Esophagus squamous epithelium (tissue), 5 donors: ENCODE measurements around the gene SPRYD7. TPM values are rescaled to one million over a fixed set of nuclear protein-coding genes. Genes with fewer than 3 reads are reported as not detected.

ENCODE experiments used
- DNase-seq: peaks from one replicate; lab custom pipeline; 2025; lab: John Stamatoyannopoulos, UW
- H3K27ac ChIP-seq, 4 donors: fragments of 200-600 bp; sonication (generic); one replicate each; pipeline ENCODE4 v1.5.1; 2016 to 2019; ENCODE audit warnings: mild to moderate bottlenecking in 1 of 4
- H3K27me3 ChIP-seq, 4 donors: fragments of 200-600 bp; sonication (generic); 1 replicate in 3 of 4; 2 replicates in 1 of 4; pipeline versions ENCODE4 v1.5.1 to v1.6.0; 2017 to 2021; ENCODE audit warnings: antibody characterized with exemption in 1 of 4
- H3K36me3 ChIP-seq, 3 donors: fragments of 200-600 bp; sonication (generic); one replicate each; pipeline ENCODE4 v1.5.1; 2016 to 2019
- H3K4me1 ChIP-seq, 3 donors: fragments of 200-600 bp; sonication (generic); one replicate each; pipeline ENCODE4 v1.5.1; 2017 to 2019
- H3K4me3 ChIP-seq, 4 donors: fragments of 200-600 bp; sonication (generic); 1 replicate in 3 of 4; 2 replicates in 1 of 4; pipeline ENCODE4 v1.5.1; 2016 to 2019; ENCODE audit warnings: mild to moderate bottlenecking in 2 of 4, moderate library complexity in 1 of 4
- H3K9me3 ChIP-seq, 3 donors: fragments of 200-600 bp; sonication (generic); one replicate each; pipeline ENCODE4 v1.5.1; 2016 to 2019
- CTCF ChIP-seq, 6 experiments: fragments of 450-650 bp in 4 of 6; fragments of 200-600 bp in 2 of 6; sonication (generic) in 2 of 6; IDR thresholded peaks; one replicate each; pipeline ENCODE4 v1.5.1; 2016 to 2019; ENCODE audit warnings: antibody characterized with exemption in 6 of 6, mild to moderate bottlenecking in 4 of 6, moderate library complexity in 4 of 6
- POLR2A ChIP-seq, 4 donors: fragments of 450-650 bp; IDR thresholded peaks; one replicate each; pipeline ENCODE4 v1.6.1; 2017; ENCODE audit warnings: antibody characterized with exemption in 4 of 4, mild to moderate bottlenecking in 4 of 4, moderate library complexity in 3 of 4
- WGBS, 2 donors: methylation state at CpG; one replicate each; pipeline ENCODE4 v1.1.5; 2018; 5-methylcytosine and 5-hydroxymethylcytosine counted together
- intact Hi-C: fragments of 100-400 bp; cut with DNase I; formaldehyde crosslinking; loops from one replicate; pipeline ENCODE4 v1.15.0; 2022
- total RNA-seq, 4 donors: library from RNA; depleted of rRNA; stranded (reverse); fragments of >200 nt; gene quantifications; one replicate each; pipeline ENCODE4 v1.1.0, GENCODE V29; 2016
- donor health status: DM: yes; HTN: yes; CAD: no.

The SPRYD7 gene
- total RNA-seq, 4 donors from 2014 or later, result 6.3 to 11.9 (median 9.2) TPM

DNA sequence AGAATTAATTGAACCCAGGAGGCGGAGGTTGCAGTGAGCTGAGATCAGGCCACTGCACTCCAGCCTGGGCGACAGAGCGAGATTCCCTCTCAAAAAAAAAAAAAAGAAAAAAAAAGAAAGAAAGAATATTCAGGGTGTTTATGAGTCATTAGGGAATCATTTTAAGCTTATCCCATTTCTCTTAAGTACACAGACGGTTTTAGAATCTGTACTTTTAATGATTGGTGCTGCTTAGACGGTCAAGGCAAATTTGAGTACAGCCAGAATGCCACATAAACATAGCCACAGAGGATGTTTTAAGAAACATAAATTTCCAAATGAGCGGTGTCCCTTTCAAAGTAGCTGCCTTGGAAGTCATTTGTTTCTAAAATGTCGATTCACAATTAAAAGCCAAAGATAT lies 2.6 kb downstream of the SPRYD7 start:
- 70 to 84% methylated on average over 7 of the region's 7 CpGs for WGBS, 2 donors
- Histone ChIP-seq H3K4me3 (no peak overlapping the region), H3K4me1 (peaks cover 8 to 48% (median 11%) of the 10 kb centered on the region in 3 donors), H3K36me3 (peaks cover 0 to 33% (median 0%) of the 10 kb centered on the region in 3 donors), H3K27me3 (no peaks in the 10 kb centered on the region), H3K27ac (no peak overlapping the region), H3K9me3 (no peaks in the 10 kb centered on the region)
- intact Hi-C loops, result no loop called here
- no peak for DNase-seq
- TF ChIP-seq POLR2A (IDR thresholded peaks at IDR 0.05), result no peak
- no peak for TF ChIP-seq CTCF (IDR thresholded peaks at IDR 0.05)

DNA sequence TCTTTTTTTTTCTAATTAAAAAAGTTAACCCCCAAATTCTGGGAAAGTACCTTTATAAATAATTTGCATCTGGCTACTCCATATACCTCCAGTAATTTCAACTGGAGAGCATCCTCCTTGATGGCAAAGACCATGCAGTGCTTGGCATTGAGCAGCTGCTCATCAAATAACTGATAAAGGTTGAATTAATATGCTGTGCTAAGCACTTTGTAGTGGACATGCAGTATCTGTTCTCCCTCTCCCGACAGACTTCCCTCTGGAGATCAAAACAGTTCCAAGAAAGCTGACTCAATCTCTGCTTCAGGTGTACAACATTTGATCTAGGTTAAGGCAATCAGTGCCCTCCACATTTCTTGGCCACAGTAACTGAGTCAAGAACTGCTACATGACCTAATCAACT lies 3.3 kb downstream of the SPRYD7 start:
- peaks cover 0 to 40% (median 0%) of the 10 kb centered on the region in 3 donors for H3K36me3 ChIP-seq
- H3K27ac ChIP-seq, result no peak overlapping the region
- H3K4me3 ChIP-seq, result no peak overlapping the region
- 20% methylated on average over 1 of the region's 1 CpG; no CpG with 5 or more reads in 1 of the 2 donors for WGBS, 2 donors
- H3K27me3 ChIP-seq, result no peaks in the 10 kb centered on the region
- H3K9me3 ChIP-seq, result no peaks in the 10 kb centered on the region
- no peak for TF ChIP-seq CTCF (IDR thresholded peaks at IDR 0.05)
- no peak for TF ChIP-seq POLR2A (IDR thresholded peaks at IDR 0.05)
- intact Hi-C loops, result no loop called here
- H3K4me1 ChIP-seq, result peaks cover 4 to 42% (median 11%) of the 10 kb centered on the region in 3 donors
- no peak for DNase-seq

GRCh38 chr13:49932066-49932465 lies 4.1 kb downstream of the SPRYD7 start:
- H3K36me3 ChIP-seq, result peaks cover 0 to 48% (median 7%) of the 10 kb centered on the region in 3 donors
- no peaks in the 10 kb centered on the region for H3K9me3 ChIP-seq
- no peak for DNase-seq
- TF ChIP-seq CTCF (IDR thresholded peaks at IDR 0.05), result no peak
- no peak for TF ChIP-seq POLR2A (IDR thresholded peaks at IDR 0.05)
- intact Hi-C loops, result no loop called here
- H3K4me3 ChIP-seq, result no peak overlapping the region
- H3K27ac ChIP-seq, result no peak overlapping the region
- WGBS, 2 donors, result 84 to 89% methylated on average over 2 of the region's 2 CpGs
- peaks cover 3 to 34% (median 7%) of the 10 kb centered on the region in 3 donors for H3K4me1 ChIP-seq
- H3K27me3 ChIP-seq, result no peaks in the 10 kb centered on the region

DNA sequence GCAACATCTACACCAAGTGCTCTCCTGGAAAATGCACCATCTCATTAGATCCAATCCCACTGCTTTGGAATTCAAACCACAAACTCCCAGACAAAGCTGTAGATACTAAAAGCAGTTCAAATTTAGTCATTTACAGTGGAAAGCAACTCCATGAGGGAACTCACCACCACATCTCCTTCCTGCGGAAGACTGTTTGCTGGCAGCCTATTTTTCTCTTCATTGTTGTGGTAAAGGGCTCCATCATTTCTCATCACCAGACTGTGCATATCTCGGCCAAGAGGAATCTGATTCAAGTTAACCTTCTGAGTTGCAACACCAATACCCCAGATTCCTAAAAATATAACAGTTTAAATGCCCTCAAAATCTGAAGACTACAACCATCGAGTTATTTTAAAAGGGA lies 8.4 kb downstream of the SPRYD7 start:
- Histone ChIP-seq H3K27ac (no peak overlapping the region), H3K36me3 (peaks cover 0 to 91% (median 26%) of the 10 kb centered on the region in 3 donors)

More for the DNA sequence above, 8.4 kb downstream of the SPRYD7 start:
- Histone ChIP-seq H3K27me3 (no peaks in the 10 kb centered on the region), H3K4me1 (peaks cover 0 to 2% (median 0%) of the 10 kb centered on the region in 3 donors), H3K4me3 (no peak overlapping the region), H3K9me3 (no peaks in the 10 kb centered on the region)
- 82% methylated on average over 3 of the region's 3 CpGs for WGBS, 2 donors
- intact Hi-C loops, result no loop called here
- DNase-seq, result no peak
- TF ChIP-seq POLR2A (IDR thresholded peaks at IDR 0.05) (no peak), CTCF (IDR thresholded peaks at IDR 0.05) (no peak)
